Esophagus (tissue), 2 donors: Measurements from ENCODE around the gene WNT2. TPM values are rescaled to one million over a fixed set of nuclear protein-coding genes. Genes with fewer than 3 reads are reported as not detected.

Experiments used
- H3K27ac ChIP-seq, 2 donors: one replicate each; pipeline ENCODE4 v1.5.1; 2013; ENCODE audit warnings: low read depth in 2 of 2, mild to moderate bottlenecking in 2 of 2, inconsistent platforms in 1 of 2, low read length in 1 of 2, moderate library complexity in 1 of 2
- H3K27me3 ChIP-seq, 2 donors: one replicate each; pipeline ENCODE4 v1.6.1; 2013; ENCODE audit warnings: low read length in 2 of 2, control low read depth in 1 of 2, mild to moderate bottlenecking in 1 of 2; ENCODE audit not compliant: insufficient read depth in 2 of 2, control insufficient read depth in 1 of 2
- H3K36me3 ChIP-seq, 2 donors: one replicate each; pipeline ENCODE4 v1.6.1; 2013; ENCODE audit warnings: low read length in 1 of 2; ENCODE audit not compliant: control insufficient read depth in 2 of 2, insufficient read depth in 2 of 2
- H3K4me1 ChIP-seq, 2 donors: one replicate each; pipeline ENCODE4 v1.6.1; 2013; ENCODE audit warnings: low read length in 1 of 2; ENCODE audit not compliant: control insufficient read depth in 2 of 2, insufficient read depth in 2 of 2
- H3K4me3 ChIP-seq, 2 donors: one replicate each; pipeline ENCODE4 v1.5.1; 2013; ENCODE audit warnings: low read length in 2 of 2, mild to moderate bottlenecking in 2 of 2, low read depth in 1 of 2, moderate library complexity in 1 of 2
- H3K9me3 ChIP-seq, 2 donors: one replicate each; pipeline ENCODE4 v1.6.1; 2013; ENCODE audit warnings: mild to moderate bottlenecking in 2 of 2, low read depth in 1 of 2, low read length in 1 of 2, moderate library complexity in 1 of 2; ENCODE audit not compliant: control insufficient read depth in 2 of 2, insufficient read depth in 1 of 2
- WGBS, 2 donors: extraction: QIAGEN DNeasy Blood & Tissue Kit; methylation state at CpG; one replicate each; pipeline ENCODE4 v1.1.7; 2013; 5-methylcytosine and 5-hydroxymethylcytosine counted together
- polyA plus RNA-seq, 2 donors: library from polyadenylated mRNA; stranded (reverse); fragments of 200-250 nt; gene quantifications; one replicate each; pipeline ENCODE4 v1.2.3, GENCODE V29; 2013
- donor health status: healthy with polysubstance abuse.
- donor health status: Bipolar disorder and iron deficiency.

The WNT2 gene
- polyA plus RNA-seq, 2 donors: 0.02 TPM; not detected in 1

GRCh38 chr7:117272017-117272759, 50.7 kb downstream of the WNT2 start:
- WGBS, 2 donors: 94 to 97% methylated on average over 2 of the region's 2 CpGs
- no peaks in the 10 kb centered on the region for H3K4me1 ChIP-seq
- H3K27me3 ChIP-seq: no peaks in the 10 kb centered on the region
- H3K4me3 ChIP-seq: no peak overlapping the region
- no peak overlapping the region for H3K27ac ChIP-seq
- H3K36me3 ChIP-seq: no peaks in the 10 kb centered on the region
- H3K9me3 ChIP-seq: no peaks in the 10 kb centered on the region

DNA sequence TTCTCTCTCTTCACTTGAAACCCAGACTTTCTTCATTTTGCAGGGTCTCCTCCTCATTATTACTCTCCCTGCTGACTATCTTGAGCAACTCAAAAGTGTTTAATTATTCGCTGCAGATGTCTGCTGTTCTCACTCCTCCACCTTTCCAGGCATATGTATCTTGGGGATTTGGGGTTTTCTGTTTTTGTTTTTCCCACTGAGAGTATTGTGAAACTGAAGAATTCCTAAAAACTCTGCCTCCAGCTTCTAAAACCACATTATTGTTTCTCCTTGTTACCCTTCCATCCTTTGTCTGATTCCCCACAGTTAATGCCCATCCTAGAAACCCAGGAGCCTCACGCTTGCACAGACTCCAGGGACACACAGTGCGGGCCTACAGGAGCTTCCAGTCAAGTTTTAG, 51.3 kb downstream of the WNT2 start:
- no peak overlapping the region for H3K4me3 ChIP-seq
- no peak overlapping the region for H3K27ac ChIP-seq
- no peaks in the 10 kb centered on the region for H3K9me3 ChIP-seq
- H3K27me3 ChIP-seq: no peaks in the 10 kb centered on the region
- H3K4me1 ChIP-seq: no peaks in the 10 kb centered on the region
- no peaks in the 10 kb centered on the region for H3K36me3 ChIP-seq
- WGBS, 2 donors: 82 to 92% methylated on average over 3 of the region's 3 CpGs

GRCh38 chr7:117270371-117270770, 52.5 kb downstream of the WNT2 start:
- no peak overlapping the region for H3K4me3 ChIP-seq
- H3K4me1 ChIP-seq: no peaks in the 10 kb centered on the region
- H3K36me3 ChIP-seq: no peaks in the 10 kb centered on the region
- no peak overlapping the region for H3K27ac ChIP-seq
- H3K27me3 ChIP-seq: no peaks in the 10 kb centered on the region
- 75 to 83% methylated on average over 9 of the region's 9 CpGs for WGBS, 2 donors
- no peaks in the 10 kb centered on the region for H3K9me3 ChIP-seq

GRCh38 chr7:117269886-117270285, 53.0 kb downstream of the WNT2 start:
- Histone ChIP-seq H3K27me3 (no peaks in the 10 kb centered on the region), H3K4me3 (no peak overlapping the region), H3K27ac (no peak overlapping the region), H3K4me1 (no peaks in the 10 kb centered on the region), H3K36me3 (no peaks in the 10 kb centered on the region), H3K9me3 (no peaks in the 10 kb centered on the region)
- 70 to 74% methylated on average over 3 of the region's 3 CpGs for WGBS, 2 donors

- 38 to 50% methylated on average over 5 of the region's 5 CpGs for WGBS, 2 donors
- Histone ChIP-seq H3K27me3 (no peaks in the 10 kb centered on the region), H3K36me3 (no peaks in the 10 kb centered on the region), H3K4me1 (no peaks in the 10 kb centered on the region), H3K9me3 (no peaks in the 10 kb centered on the region), H3K27ac (no peak overlapping the region), H3K4me3 (no peak overlapping the region)
Observed at GRCh38 chr7:117269417-117269816, 53.4 kb downstream of the WNT2 start.

DNA sequence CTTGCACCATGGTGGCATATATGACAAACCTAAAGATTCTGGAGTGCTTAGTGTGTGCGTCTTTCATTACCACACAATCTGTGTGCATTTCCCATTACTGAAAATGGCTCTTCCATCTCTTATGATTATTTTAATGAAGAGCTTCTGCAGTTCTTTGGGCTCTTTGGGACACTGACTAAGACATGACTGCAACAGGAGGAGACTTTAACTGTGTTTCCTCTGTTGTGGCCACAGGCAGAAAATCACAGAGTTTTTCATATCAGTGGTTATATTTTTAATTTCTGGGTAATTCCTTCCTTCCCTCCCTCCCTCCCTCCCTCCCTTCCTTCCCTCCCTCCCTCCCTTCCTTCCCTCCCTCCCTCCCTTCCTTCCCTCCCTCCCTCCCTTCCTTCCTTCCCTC, 58.1 kb downstream of the WNT2 start:
- 84 to 100% methylated on average over 1 of the region's 1 CpG for whole genome bisulfite sequencing, 2 donors
- H3K4me3 ChIP-seq: no peak overlapping the region

GRCh38 chr7:117262546-117262945, 60.3 kb downstream of the WNT2 start:
- Histone ChIP-seq H3K27me3 (no peaks in the 10 kb centered on the region), H3K27ac (no peak overlapping the region), H3K4me3 (no peak overlapping the region), H3K4me1 (no peaks in the 10 kb centered on the region), H3K9me3 (no peaks in the 10 kb centered on the region), H3K36me3 (no peaks in the 10 kb centered on the region)
- 52 to 63% methylated on average over 2 of the region's 2 CpGs for WGBS, 2 donors

More for the DNA sequence above, 58.1 kb downstream of the WNT2 start:
- Histone ChIP-seq H3K4me1 (no peaks in the 10 kb centered on the region), H3K27ac (no peak overlapping the region), H3K36me3 (no peaks in the 10 kb centered on the region), H3K9me3 (no peaks in the 10 kb centered on the region), H3K27me3 (no peaks in the 10 kb centered on the region)

DNA sequence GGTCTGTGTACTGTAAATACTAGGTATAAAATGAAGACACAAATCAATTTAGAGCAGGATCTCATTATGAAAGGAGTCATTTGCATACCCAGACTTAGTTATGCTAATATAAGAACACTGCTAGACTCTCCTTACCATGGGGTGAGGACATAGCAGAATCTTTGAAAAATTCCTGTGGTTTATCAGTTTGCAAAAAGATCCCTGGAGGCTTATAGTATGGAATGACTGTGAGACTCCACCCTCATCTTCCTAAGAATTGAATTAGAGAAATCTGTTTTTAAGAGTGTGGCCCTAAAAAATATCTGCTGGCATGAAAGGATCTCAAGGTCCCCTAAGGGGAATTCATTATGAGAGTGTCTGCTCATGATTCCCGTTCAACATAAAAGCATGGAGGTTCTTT, 63.2 kb downstream of the WNT2 start:
- WGBS, 2 donors: 38 to 56% methylated on average over 1 of the region's 1 CpG
- no peaks in the 10 kb centered on the region for H3K4me1 ChIP-seq
- no peak overlapping the region for H3K27ac ChIP-seq
- no peaks in the 10 kb centered on the region for H3K36me3 ChIP-seq
- no peaks in the 10 kb centered on the region for H3K9me3 ChIP-seq
- H3K27me3 ChIP-seq: no peaks in the 10 kb centered on the region
- H3K4me3 ChIP-seq: no peak overlapping the region

- WGBS, 2 donors: 83 to 84% methylated on average over 4 of the region's 4 CpGs
- no peak overlapping the region for H3K27ac ChIP-seq
Observed at GRCh38 chr7:117251687-117252086, 71.2 kb downstream of the WNT2 start.

DNA sequence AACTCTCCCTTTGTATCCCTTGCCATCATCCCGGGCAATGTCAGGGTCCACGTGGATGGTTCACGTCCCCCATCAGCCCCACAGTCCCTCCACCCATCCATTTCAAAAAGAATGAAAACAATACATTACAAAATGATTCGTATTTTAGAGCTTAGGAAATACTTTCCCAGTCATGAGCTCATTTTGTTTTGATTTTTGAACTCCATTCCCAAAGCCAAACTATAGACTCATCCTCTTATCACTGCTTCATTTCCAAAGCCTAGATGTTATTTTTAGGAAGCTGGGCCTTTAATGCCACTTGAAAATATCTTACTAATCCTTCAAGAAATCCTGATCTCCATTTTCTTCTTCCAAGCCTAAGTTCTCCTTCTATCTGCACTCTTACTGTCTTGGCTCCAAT, 72.1 kb downstream of the WNT2 start:
- no peaks in the 10 kb centered on the region for H3K27me3 ChIP-seq
- WGBS, 2 donors: 52 to 75% methylated on average over 4 of the region's 4 CpGs

More at GRCh38 chr7:117251687-117252086, 71.2 kb downstream of the WNT2 start:
- Histone ChIP-seq H3K27me3 (no peaks in the 10 kb centered on the region), H3K36me3 (no peaks in the 10 kb centered on the region), H3K9me3 (no peaks in the 10 kb centered on the region), H3K4me1 (no peaks in the 10 kb centered on the region), H3K4me3 (no peak overlapping the region)

More for the DNA sequence above, 72.1 kb downstream of the WNT2 start:
- H3K9me3 ChIP-seq: no peaks in the 10 kb centered on the region
- H3K36me3 ChIP-seq: no peaks in the 10 kb centered on the region
- H3K4me3 ChIP-seq: no peak overlapping the region
- H3K4me1 ChIP-seq: no peaks in the 10 kb centered on the region
- no peak overlapping the region for H3K27ac ChIP-seq
